WTC11 (cell line): ENCODE measurements around the gene TLR5. TPM values are rescaled to one million over a fixed set of nuclear protein-coding genes. Genes with fewer than 3 reads are reported as not detected.

Source experiments
- ATAC-seq: fragments of 200-7000 bp; cut with Tn5 transposase; 2 replicates; pipeline ENCODE4 v1.10.0; 2021; ENCODE audit warnings: mild to moderate bottlenecking, moderate library complexity
- CTCF ChIA-PET: fragments of 300-600 bp; sonication (Branson Sonifier 250); formaldehyde crosslinking; loops from one replicate; lab custom pipeline; 2021; ENCODE audit warnings: antibody characterized with exemption; lab: Charles Lee
- POLR2A ChIA-PET: fragments of 350-600 bp; sonication (Branson Sonifier 250); formaldehyde crosslinking; loops from one replicate; lab custom pipeline; 2021; ENCODE audit warnings: antibody characterized with exemption; lab: Charles Lee
- DNase-seq: peaks from one replicate; pipeline ENCODE4 v3.0.0; 2021; ENCODE audit warnings: low spot score
- H3K27ac Mint-ChIP-seq: 2 replicates; pipeline ENCODE4 v1.8.0; 2021; ENCODE audit warnings: mixed read lengths
- H3K27me3 Mint-ChIP-seq: 2 replicates; pipeline ENCODE4 v1.8.0; 2021; ENCODE audit warnings: low read depth, mild to moderate bottlenecking, moderate library complexity, mixed read lengths
- H3K36me3 Mint-ChIP-seq: 2 replicates; pipeline ENCODE4 v1.8.0; 2021; ENCODE audit warnings: mixed read lengths
- H3K4me1 Mint-ChIP-seq: 2 replicates; pipeline ENCODE4 v1.8.0; 2022; ENCODE audit warnings: mixed read lengths
- H3K4me3 Mint-ChIP-seq: 2 replicates; pipeline ENCODE4 v1.8.0; 2021; ENCODE audit warnings: mild to moderate bottlenecking, moderate library complexity, mixed read lengths
- H3K9me3 Mint-ChIP-seq: 2 replicates; pipeline ENCODE4 v1.8.0; 2021; ENCODE audit warnings: mixed read lengths
- CTCF ChIP-seq: fragments of 200-600 bp; IDR thresholded peaks from 2 replicates; pipeline ENCODE4 v1.8.0; 2022; ENCODE audit warnings: antibody characterized with exemption
- ESRRA ChIP-seq: sonication (generic); formaldehyde crosslinking; IDR thresholded peaks from 2 replicates; pipeline ENCODE4 v1.8.1; 2022; ENCODE audit warnings: mild to moderate bottlenecking, missing genetic modification reagents, borderline replicate concordance
- ETV6 ChIP-seq: sonication (generic); formaldehyde crosslinking; IDR thresholded peaks from 2 replicates; pipeline ENCODE4 v1.8.1; 2022; ENCODE audit warnings: mild to moderate bottlenecking, missing genetic modification reagents
- HMGA2 ChIP-seq: fragments of 250-450 bp; sonication (Bioruptor Pico); IDR thresholded peaks from 2 replicates; pipeline ENCODE4 v1.4.0; 2021; ENCODE audit warnings: mild to moderate bottlenecking, moderate library complexity
- RORB ChIP-seq: fragments of 250-450 bp; sonication (Bioruptor Pico); IDR thresholded peaks from 2 replicates; pipeline ENCODE4 v1.9.0; 2021; ENCODE audit warnings: mild to moderate bottlenecking
- total RNA-seq: library from RNA; stranded (reverse); gene quantifications from 3 replicates; pipeline ENCODE4 v1.2.3, GENCODE V29; 2021
- TF ChIP-seq, protein P1 (sequence below): fragments of 250-450 bp; sonication (Bioruptor Pico); IDR thresholded peaks from 2 replicates; pipeline ENCODE4 v1.9.0; 2021; ENCODE audit warnings: mild to moderate bottlenecking
- TF ChIP-seq, protein P2 (sequence below): sonication (generic); formaldehyde crosslinking; IDR thresholded peaks from 2 replicates; pipeline ENCODE4 v1.8.1; 2023; ENCODE audit warnings: mild to moderate bottlenecking, missing genetic modification reagents, moderate library complexity
- TF ChIP-seq, protein P3 (sequence below): sonication (generic); formaldehyde crosslinking; IDR thresholded peaks from 2 replicates; pipeline ENCODE4 v1.8.0; 2023; ENCODE audit warnings: mild to moderate bottlenecking, missing genetic modification reagents

Gene TLR5
- total RNA-seq, 1 experiment from 2014 or later = 0.46 TPM

DNA sequence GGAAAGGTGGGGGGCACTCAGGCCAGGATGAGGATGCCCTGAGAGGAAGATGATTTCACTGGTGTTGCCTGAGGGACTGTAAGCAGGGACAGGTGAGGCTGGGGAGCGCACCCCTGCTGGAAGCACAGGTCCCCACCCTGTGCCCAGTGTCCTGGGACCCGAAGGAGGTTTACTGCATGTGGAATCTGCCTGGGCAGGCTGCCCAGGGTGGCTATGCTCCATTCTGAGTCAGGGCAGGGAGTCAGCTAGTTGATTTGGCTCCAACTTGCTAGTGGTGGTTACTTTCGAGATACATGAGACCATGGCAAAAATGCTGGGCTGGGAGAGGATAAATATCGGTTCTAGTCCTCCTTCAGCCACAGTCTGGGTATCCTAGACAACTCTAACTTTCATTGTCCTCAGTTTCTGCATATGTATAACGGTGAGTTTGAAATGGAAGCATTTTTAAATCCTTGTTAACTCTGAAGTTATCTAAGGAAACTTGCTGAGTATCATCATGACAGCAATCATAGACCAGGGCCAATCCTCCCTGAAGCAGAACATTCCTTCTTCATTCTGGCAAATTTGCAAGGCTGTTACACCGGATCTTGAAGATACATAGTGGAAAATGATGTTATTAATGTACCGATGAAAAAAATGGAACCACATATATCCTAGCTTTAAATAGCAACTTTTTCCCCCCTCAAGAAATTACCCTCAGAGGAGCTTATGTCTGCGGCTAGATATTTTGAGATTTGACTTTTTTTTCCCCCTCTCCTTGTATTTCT, 7.7 kb downstream of the TLR5 start (continued):
- TF ChIP-seq, protein P1, sequence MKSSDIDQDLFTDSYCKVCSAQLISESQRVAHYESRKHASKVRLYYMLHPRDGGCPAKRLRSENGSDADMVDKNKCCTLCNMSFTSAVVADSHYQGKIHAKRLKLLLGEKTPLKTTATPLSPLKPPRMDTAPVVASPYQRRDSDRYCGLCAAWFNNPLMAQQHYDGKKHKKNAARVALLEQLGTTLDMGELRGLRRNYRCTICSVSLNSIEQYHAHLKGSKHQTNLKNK (CRISPR knock-in tag) = no peak
- TF ChIP-seq RORB (CRISPR knock-in tag) (no peak), HMGA2 (no peak)

DNA sequence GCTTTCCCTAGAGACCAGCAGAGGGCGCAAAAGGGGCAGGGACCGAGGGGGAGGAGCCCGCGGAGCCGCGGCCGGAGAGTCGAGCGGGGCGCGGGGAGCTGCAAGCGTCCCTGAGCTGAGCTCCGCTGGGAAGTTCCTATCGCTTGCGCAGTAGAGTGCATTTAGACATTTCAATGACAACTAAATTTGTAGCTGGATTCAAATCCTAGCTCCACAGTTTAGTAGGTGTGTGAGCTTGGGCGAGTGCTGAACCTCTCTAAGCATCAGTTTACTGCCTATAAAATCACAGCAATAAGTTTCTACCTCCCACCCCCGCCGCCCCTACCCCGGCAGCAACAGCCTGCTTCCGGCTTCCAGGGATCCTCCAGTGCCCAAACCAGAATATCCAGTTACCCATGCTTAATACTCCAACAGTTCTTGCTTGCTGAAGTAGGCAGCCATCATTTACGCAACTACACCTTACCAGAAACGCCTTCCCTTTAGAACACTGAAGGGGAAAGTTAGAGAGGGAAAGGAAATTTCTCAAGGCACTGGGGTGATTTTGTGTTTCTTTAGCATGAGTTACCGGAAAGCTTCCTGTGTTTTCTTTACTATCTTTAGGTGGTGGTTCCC, 9.1 kb downstream of the TLR5 start:
- Mint-ChIP-seq H3K4me3 (peak overlapping the region; percentile 69), H3K9me3 (peaks cover under 1% of the 10 kb centered on the region; the same call in 1 of the 2 replicates), H3K36me3 (no peaks in the 10 kb centered on the region), H3K27ac (peak overlapping the region; percentile 85), H3K4me1 (peaks cover 43% of the 10 kb centered on the region), H3K27me3 (peaks cover 40% of the 10 kb centered on the region)
- ATAC-seq = peak; percentile 78
- POLR2A ChIA-PET = interaction anchor here (0.5 kb wide), 1 partner anchor 1212 kb away, joined by 3 read pairs; no protein-coding TSS in a partner anchor
- peak; percentile 91 for DNase-seq
- CTCF ChIA-PET = interaction anchor here (0.5 to 4.6 kb wide), 113 partner anchors 9 to 582 kb away, joined by 3 to 85 read pairs (median 4); partner anchors contain the start of genes CCDC185, FAM177B, SUSD4 and TLR5
- peak; percentile 74; the same call in 1 of the 2 replicates for TF ChIP-seq ETV6 (CRISPR knock-in tag)
- TF ChIP-seq ESRRA (CRISPR knock-in tag) = no peak
- TF ChIP-seq, all 79 proteins: peak for 1

DNA sequence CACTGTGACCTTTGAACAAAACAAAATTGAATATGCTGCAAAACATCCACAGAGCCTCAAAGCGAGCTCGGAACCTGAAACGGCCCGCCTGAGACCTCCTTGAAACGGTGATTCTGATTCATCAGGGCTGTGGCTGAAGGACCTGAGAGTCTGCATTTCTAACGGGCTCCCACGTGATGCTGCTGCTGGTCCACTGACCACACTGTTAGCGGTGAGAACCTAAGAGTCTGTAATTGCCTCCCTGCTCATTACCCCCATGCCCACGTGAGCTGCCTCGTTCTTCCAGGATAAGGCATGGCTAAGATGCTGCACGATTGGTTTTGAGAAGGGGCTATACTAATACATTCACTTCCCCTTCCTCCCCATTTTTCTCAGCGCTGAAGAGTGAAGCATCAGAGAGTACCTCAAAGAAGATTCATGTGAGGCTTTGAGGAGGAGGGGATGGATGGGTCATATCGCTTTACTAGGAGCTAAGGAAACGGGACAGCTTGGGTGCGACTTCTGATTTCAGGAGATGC, 9.7 kb downstream of the TLR5 start:
- H3K36me3 Mint-ChIP-seq = no peaks in the 10 kb centered on the region

More for the DNA sequence above, 9.7 kb downstream of the TLR5 start:
- ChIA-PET POLR2A (interaction anchor here (0.5 kb wide), 1 partner anchor 1212 kb away, joined by 3 read pairs; no protein-coding TSS in a partner anchor), CTCF (interaction anchor here (0.5 to 4.6 kb wide), 103 partner anchors 9 to 582 kb away, joined by 3 to 85 read pairs (median 4); partner anchors contain the start of genes CCDC185, FAM177B, SUSD4 and TLR5)
- Mint-ChIP-seq H3K4me3 (peak overlapping the region; percentile 69), H3K27me3 (peaks cover 45% of the 10 kb centered on the region), H3K4me1 (peaks cover 49% of the 10 kb centered on the region), H3K9me3 (no peaks in the 10 kb centered on the region), H3K27ac (no peak overlapping the region)
- TF ChIP-seq, protein P2, sequence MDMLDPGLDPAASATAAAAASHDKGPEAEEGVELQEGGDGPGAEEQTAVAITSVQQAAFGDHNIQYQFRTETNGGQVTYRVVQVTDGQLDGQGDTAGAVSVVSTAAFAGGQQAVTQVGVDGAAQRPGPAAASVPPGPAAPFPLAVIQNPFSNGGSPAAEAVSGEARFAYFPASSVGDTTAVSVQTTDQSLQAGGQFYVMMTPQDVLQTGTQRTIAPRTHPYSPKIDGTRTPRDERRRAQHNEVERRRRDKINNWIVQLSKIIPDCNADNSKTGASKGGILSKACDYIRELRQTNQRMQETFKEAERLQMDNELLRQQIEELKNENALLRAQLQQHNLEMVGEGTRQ (CRISPR knock-in tag) = 0 out of 2 replicates have a peak, but pooled peaks have one; percentile 14
- TF ChIP-seq CTCF = 0 out of 2 replicates have a peak, but pooled peaks have one; percentile 96
- TF ChIP-seq, protein P3, sequence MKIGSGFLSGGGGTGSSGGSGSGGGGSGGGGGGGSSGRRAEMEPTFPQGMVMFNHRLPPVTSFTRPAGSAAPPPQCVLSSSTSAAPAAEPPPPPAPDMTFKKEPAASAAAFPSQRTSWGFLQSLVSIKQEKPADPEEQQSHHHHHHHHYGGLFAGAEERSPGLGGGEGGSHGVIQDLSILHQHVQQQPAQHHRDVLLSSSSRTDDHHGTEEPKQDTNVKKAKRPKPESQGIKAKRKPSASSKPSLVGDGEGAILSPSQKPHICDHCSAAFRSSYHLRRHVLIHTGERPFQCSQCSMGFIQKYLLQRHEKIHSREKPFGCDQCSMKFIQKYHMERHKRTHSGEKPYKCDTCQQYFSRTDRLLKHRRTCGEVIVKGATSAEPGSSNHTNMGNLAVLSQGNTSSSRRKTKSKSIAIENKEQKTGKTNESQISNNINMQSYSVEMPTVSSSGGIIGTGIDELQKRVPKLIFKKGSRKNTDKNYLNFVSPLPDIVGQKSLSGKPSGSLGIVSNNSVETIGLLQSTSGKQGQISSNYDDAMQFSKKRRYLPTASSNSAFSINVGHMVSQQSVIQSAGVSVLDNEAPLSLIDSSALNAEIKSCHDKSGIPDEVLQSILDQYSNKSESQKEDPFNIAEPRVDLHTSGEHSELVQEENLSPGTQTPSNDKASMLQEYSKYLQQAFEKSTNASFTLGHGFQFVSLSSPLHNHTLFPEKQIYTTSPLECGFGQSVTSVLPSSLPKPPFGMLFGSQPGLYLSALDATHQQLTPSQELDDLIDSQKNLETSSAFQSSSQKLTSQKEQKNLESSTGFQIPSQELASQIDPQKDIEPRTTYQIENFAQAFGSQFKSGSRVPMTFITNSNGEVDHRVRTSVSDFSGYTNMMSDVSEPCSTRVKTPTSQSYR (CRISPR knock-in tag) = no peak
- DNase-seq (no peak), ATAC-seq (peak; percentile 5)
